GM12875 (cell line): Measurements from ENCODE around the gene CTIF.

Source experiments
- H3K4me3 ChIP-seq: one replicate; pipeline ENCODE4 v1.5.1; 2011; ENCODE audit warnings: low read depth, low read length, control low read depth
- CTCF ChIP-seq: IDR thresholded peaks from 2 replicates; pipeline ENCODE4 v1.5.1; 2011; ENCODE audit warnings: low read depth, mild to moderate bottlenecking, control low read depth, inconsistent platforms, low read length, moderate library complexity, borderline replicate concordance; ENCODE audit not compliant: insufficient read depth

The CTIF gene

GRCh38 chr18:48615566-48616401 lies 77.0 kb downstream of the CTIF start:
- H3K4me3 ChIP-seq, result no peak overlapping the region
- no peak for TF ChIP-seq CTCF

GRCh38 chr18:48616484-48617255 lies 77.8 kb downstream of the CTIF start:
- H3K4me3 ChIP-seq, result no peak overlapping the region
- no peak for TF ChIP-seq CTCF

DNA sequence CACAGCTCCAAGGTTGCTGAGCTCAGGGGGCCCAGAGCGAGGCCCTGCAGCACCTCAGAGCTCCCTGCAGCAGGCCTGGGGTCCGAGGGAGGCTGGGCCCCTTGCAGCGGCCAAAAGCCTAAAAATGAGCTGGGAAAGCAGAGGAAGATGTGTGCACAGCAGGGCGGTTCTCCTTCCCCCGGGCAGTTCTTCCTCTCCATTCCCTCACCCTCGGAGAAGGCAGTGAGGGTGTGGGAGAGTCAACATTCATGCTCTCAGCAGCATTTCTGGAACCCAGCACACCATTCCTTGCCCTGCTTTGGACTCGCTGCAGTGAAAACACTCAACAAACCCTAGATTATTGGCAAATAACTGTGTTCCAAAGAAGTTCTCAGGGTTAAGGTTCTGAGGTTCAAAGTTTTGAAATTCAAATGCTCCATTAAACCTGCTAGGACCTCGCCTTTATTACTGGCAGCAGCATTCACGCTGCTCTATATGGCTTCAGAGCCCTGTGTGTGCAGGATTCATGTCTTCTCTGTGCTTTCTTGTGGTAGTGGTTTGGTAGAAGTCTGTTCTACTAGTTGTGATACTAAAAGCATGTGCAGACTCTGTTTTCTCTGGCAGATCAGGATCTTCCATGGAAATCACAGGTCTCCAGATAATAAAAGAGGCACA lies 79.1 kb downstream of the CTIF start:
- H3K4me3 ChIP-seq, result no peak overlapping the region
- TF ChIP-seq CTCF, result no peak

- no peak for TF ChIP-seq CTCF
- H3K4me3 ChIP-seq, result no peak overlapping the region
These were observed 80.2 kb downstream of the CTIF start for GRCh38 chr18:48619016-48619415.

DNA sequence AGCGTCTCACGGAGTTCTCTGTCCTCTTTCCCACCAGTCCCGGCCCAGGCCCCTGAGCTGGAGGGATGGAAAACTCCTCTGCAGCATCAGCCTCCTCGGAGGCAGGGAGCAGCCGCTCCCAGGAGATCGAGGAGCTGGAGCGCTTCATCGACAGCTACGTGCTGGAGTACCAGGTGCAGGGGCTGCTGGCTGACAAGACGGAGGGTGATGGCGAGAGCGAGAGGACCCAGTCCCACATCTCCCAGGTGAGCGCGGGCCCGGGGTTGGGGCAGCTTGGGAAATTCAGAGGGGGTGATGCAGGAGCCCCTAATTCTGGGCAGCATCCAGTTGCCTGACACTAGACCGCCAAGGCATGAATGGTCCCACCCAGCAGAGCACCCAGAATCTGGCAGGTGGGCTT lies 80.7 kb downstream of the CTIF start:
- H3K4me3 ChIP-seq, result no peak overlapping the region
- no peak for TF ChIP-seq CTCF

DNA sequence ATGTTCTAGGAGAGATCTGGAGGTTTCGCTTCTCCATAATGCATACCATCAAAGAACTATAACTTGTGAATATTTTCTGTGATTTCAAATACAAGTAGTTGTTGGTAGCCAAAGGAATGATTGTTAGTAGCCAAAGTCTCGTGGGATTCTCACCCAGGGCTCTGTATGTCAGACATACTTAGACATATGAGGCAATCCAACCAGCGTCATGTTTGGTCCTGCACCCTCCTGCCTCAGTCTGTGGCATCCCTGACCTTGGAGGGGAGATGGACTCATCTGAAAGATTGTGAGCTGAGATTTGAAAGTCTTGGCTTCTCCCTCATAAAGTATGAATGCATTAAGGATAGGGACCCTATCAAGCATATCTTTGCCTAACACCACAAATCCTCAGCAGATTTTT lies 81.2 kb downstream of the CTIF start:
- TF ChIP-seq CTCF, result no peak
- no peak overlapping the region for H3K4me3 ChIP-seq
